Motor neuron (in vitro differentiated cells): ENCODE data around the gene C6orf136. TPM values are rescaled to one million over a fixed set of nuclear protein-coding genes. Genes with fewer than 3 reads are reported as not detected.
A peak's percentile ranks its signal among the peaks of the same experiment; 100 is the strongest.
"Not testable (repeated sequence)": the region's sequence is repeated elsewhere in the genome, so short reads cannot be mapped to it uniquely, and the experiment has no call there.

Source experiments
- ATAC-seq, 8 experiments: fragments of 200-7000 bp; cut with Tn5 transposase; replicated peaks in 6 of 8; 2 replicates each; pipeline ENCODE4 v1.8.0; 2021; ENCODE audit warnings: mild to moderate bottlenecking in 8 of 8, moderate library complexity in 8 of 8
- H3K27ac ChIP-seq, 2 donors: fragments of 250-450 bp; sonication (Bioruptor Pico); 2 replicates each; pipeline ENCODE4 v1.9.0; 2021; ENCODE audit warnings: antibody characterized with exemption in 2 of 2, mild to moderate bottlenecking in 2 of 2, moderate library complexity in 1 of 2
- H3K4me1 ChIP-seq, 2 donors: fragments of 250-450 bp; sonication (Bioruptor Pico); replicated peaks in 1 of 2; 2 replicates each; pipeline ENCODE4 v1.6.1; 2021; ENCODE audit warnings: antibody characterized with exemption in 2 of 2, mild to moderate bottlenecking in 2 of 2, moderate library complexity in 1 of 2
- H3K4me3 ChIP-seq, 5 donors: fragments of 250-450 bp; sonication (Bioruptor Pico); 2 replicates each; pipeline ENCODE4 v1.9.0; 2021; ENCODE audit warnings: antibody characterized with exemption in 5 of 5, mild to moderate bottlenecking in 5 of 5, moderate library complexity in 4 of 5
- whole genome bisulfite sequencing, 10 experiments: fragments of 450-650 bp; shearing (Covaris generic); methylation state at CpG; one replicate each; pipeline ENCODE4 v1.0.0; 2022; 5-methylcytosine and 5-hydroxymethylcytosine counted together
- in situ Hi-C, 9 experiments: fragments of 400-800 bp; cut with MboI; loops; one replicate each; pipeline ENCODE4 v1.15.0; 2021; ENCODE audit warnings: low sequenced_read_pairs in 9 of 9, low pct_unique_long_range_greater_than_20kb in 2 of 9; ENCODE audit not compliant: unreplicated experiment in 9 of 9
- total RNA-seq, 8 experiments: library from RNA; unstranded; fragments of 300-600 nt; gene quantifications; 2 replicates each; pipeline versions ENCODE4 v1.2.3 to v1.2.4, GENCODE V29; 2022

C6orf136 gene
- total RNA-seq, 8 experiments from 2014 or later = 6.6 to 16.4 (median 12.1) TPM

DNA sequence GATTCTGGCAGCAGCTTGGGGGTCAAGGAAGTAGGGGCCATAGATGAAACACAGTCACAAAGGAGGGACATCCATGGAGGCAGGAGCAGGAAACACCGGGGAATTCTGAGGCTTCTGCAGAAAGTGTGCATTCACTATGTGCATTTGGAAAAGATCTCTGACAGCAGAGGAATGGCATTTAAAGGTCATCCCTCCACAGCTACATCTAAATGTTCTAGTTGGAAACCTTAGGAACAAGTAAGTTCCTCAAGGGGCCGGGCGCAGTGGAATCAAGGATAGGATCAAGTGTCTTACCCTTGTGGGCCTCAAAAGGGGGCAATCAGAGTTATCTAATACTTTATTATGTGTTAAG lies 8.8 kb downstream of the C6orf136 start:
- ATAC-seq = peak in 2 of 8 experiments; percentile 21 to 37
- H3K4me1 ChIP-seq = no peaks in the 10 kb centered on the region
- WGBS, 10 experiments = 0 to 100% (median 83%) methylated on average over 1 to 2 of the region's 3 CpGs; no CpG with 5 or more reads in 3 of the 10 experiments
- in situ Hi-C loops = no loop called here
- no peak overlapping the region for H3K4me3 ChIP-seq
- no peak overlapping the region for H3K27ac ChIP-seq

DNA sequence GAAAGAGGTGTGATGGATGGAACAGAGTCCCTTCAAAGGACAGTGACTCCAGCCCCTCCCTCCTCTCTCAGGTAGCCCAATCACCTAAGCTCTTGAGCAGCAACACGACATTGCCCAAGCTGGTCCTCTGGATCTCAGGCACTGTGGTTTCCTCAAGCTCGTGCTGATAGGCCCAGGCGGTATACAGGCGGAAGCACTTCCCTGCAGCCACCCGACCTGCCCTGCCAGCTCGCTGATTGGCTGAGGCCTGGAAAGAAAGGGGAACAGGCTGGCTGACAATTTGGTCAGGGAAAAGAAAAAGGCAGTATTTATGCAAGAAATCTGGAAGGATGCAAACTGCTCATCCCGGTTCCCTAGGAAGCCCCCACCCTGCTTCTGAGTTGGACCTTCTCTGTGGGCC lies 9.6 kb downstream of the C6orf136 start:
- H3K27ac ChIP-seq = no peak overlapping the region
- H3K4me3 ChIP-seq = no peak overlapping the region
- in situ Hi-C loops = no loop called here
- no peaks in the 10 kb centered on the region for H3K4me1 ChIP-seq
- no peak for ATAC-seq
- 80 to 100% (median 90%) methylated on average over 1 to 2 of the region's 7 CpGs; no CpG with 5 or more reads in 5 of the 10 experiments for WGBS, 10 experiments

DNA sequence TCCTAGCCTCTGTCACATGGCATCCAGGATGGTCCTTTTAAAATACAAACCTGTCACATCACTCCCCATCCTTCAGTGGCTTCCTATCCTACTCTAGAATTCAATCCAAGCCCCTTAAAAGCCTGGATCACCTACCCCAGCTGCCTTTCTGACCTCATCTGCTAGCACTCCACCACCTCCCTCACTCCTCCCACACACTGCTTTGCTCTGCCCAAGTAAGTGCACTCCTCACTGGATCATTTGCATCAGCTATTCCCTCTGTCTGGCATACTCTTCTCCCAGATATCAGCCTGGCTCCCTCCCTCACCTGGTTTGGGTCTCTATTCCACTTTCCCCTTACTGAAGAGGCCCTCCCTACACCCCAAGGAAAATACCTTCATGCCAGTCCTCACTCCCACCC lies 10.5 kb downstream of the C6orf136 start:
- peak in 2 of 8 experiments; percentile 82 to 84 for ATAC-seq
- H3K4me3 ChIP-seq = no peak overlapping the region
- no peaks in the 10 kb centered on the region for H3K4me1 ChIP-seq
- no peak overlapping the region for H3K27ac ChIP-seq
- in situ Hi-C loops = no loop called here

DNA sequence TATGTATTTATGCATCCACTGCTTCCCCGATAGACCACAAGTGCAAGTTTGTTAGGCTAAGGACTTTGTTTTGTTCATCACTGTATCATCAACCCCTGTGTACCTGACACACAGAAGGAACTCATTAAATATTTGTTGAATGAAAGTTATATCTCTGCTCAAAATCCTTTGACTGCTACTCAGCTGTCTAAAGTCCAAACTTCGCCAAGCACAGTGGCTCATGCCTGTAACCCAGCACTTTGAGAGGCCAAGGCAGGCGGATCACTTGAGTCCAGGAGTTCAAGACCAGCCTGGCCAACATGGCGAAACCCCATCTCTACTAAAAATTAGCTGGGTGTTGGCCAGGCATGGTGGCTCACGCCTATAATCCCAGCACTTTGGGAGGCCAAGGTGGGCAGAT lies 11.0 kb downstream of the C6orf136 start:
- H3K4me1 ChIP-seq, in situ Hi-C loops, ATAC-seq, H3K27ac ChIP-seq, H3K4me3 ChIP-seq: not testable (repeated sequence)
- 0 to 100% (median 100%) methylated on average over 1 to 3 of the region's 5 CpGs; no CpG with 5 or more reads in 4 of the 10 experiments for WGBS, 10 experiments

DNA sequence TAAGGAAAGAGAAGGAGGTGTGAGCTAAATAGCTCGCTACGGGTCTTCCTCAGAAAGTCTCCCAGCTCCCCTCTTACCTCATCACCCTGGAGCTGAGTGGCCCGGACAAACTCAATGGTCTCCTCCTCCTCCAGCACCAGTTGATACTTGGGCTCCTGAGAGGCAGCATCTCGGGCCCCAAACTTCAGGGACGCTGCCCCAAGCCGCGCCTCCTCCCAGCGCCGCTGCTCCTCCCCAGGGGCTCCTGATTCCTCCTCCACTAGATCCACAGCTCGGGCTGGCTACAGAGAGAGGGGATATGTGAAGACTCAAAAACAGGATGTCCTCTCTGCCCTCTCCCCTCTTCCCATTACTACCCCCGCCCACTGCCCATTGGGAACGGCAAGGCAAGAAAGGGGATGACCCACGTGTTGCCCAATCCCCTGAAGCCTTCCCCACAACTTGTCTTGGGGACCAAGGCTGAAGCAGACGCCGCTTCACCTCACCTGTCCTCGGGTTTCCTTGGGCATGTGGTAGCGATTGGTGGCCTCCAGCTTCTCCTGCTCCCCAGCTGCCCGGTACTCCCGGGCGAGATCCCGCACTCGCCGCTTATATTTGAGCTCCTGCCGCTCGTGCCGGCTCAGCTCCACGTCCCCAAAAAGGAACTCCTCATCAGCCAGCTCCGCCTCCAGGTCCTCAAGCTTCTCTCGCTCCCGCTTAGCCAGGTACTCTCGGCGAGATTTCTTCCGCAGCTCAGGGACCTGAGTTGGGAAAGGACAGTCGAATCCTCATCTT lies 18.2 kb downstream of the C6orf136 start:
- Histone ChIP-seq H3K4me3 (no peak overlapping the region), H3K27ac (no peak overlapping the region), H3K4me1 (no peaks in the 10 kb centered on the region)
- in situ Hi-C loops = no loop called here
- ATAC-seq = no peak
- WGBS, 10 experiments = 40 to 100% (median 80%) methylated on average over 1 to 20 of the region's 34 CpGs; no CpG with 5 or more reads in 3 of the 10 experiments

DNA sequence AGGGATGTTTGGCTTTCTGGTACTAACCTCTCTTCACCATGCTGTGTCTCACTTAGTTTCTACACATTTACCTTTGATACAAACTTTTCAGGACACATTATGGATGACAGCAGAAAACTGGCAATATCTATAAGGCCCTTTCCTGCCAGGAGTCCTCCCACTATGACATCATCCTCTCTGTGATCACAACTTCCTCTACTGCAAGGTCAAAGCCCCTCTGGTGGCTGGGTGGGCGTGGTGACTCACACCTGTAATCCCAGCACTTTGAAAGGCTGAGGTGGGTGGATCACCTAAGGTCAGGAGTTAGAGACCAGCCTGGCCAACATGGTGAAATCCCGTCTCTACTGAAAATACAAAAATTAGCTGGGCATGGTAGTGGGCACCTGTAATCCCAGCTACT lies 19.4 kb downstream of the C6orf136 start:
- H3K4me1 ChIP-seq, in situ Hi-C loops, H3K4me3 ChIP-seq, H3K27ac ChIP-seq: not testable (repeated sequence)
- ATAC-seq = peak in 3 of 8 experiments; percentile 39 to 51 (median 46)
- 57 to 100% (median 100%) methylated on average over 1 of the region's 2 CpGs; no CpG with 5 or more reads in 7 of the 10 experiments for WGBS, 10 experiments

DNA sequence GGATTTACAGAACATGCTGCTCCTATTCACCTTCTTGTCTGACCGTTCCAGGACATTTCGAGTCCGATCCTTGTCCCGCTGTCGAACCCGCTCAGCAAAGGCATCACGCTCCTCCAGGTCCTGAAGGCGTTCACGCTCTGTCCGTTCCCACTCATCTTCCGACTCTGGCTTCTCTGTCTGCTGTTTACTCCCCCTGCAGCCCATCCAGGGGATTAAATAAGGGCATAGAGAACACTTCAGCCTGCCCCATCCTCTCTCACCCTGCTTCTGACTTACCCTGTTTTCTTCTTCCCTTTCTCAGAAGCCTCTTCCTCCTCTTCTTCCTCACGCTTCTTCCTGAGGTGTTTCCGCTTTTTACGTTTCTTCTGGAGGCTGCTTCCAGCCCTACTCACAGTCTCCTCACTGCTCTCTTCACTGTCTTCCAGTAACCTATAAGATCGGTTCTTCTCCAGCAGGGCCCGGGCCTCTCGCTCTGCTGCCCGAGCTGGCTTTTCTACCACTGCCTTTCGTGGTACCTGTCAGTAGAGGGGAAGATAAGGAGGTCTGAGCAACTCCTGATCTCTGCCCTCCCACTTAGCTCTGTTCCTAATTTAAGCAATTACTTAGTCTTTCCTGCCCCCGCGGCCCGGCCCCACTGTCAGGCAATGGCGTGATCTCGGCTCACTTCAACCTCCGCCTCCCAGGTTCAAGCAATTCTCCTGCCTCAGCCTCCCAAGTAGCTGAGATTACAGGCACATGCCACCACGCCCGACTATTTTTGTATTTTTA lies 24.0 kb downstream of the C6orf136 start:
- in situ Hi-C loops = no loop called here
- no peak for ATAC-seq
- Histone ChIP-seq H3K27ac (no peak overlapping the region), H3K4me3 (no peak overlapping the region), H3K4me1 (peaks cover 8% of the 10 kb centered on the region in 2 donors)
- 73 to 100% (median 86%) methylated on average over 2 to 20 of the region's 27 CpGs for WGBS, 10 experiments

DNA sequence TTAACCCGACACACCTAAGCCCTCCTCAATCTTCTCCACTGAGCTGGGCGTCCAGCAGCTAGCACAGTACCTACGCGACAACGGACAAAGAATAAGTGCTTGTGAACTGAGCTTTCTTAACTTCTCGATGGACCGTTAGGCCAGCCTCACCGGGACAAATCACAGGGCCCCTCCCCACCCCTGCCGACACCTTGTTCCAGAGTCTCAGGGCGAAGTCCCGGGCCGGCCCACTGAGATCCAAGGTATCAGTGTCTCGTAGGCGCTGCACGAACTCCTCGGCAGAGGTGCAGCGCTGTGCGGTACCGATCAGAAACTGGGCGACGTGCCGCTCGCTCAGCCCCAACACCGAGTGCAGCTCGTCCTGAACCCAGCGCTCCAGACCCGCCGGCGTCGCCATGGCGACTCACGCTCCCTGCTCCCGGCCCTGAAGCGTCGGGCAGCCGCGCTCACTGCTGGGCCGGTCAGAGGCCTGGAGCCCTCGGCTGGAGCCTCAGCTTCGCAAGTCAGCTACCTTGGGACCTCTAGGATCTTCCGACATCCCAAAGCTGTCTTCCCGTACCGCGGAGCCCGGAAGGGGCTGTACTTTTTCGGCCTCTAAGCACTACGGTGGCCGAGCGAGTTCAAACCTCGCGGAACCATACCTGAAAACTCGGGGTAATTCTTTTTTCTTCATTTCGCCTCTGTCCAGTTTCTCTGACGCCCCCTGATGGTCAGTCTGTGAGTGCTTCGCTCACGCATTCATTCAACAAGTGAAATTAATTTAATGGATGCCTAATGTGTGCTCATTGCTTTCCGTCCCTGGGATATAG lies 25.7 kb downstream of the C6orf136 start, which contains the start of gene DHX16:
Gene DHX16, minus strand, starts transcription at position 562 of the 809 bp plus-strand sequence. Its CDS starts 165 bp downstream, at position 397.
- in situ Hi-C loops = no loop called here
- peak; percentile 81 to 92 (median 88) for ATAC-seq
- Histone ChIP-seq H3K4me1 (peaks cover 8% of the 10 kb centered on the region in 2 donors), H3K27ac (peak within 1 kb of the TSS in 1 of 2 donors; percentile 37), H3K4me3 (peak within 1 kb of the TSS; percentile 62 to 88 (median 80))
- 0 to 3% (median 1%) methylated on average over 1 to 21 of the region's 57 CpGs; no CpG with 5 or more reads in 2 of the 10 experiments for WGBS, 10 experiments

DNA sequence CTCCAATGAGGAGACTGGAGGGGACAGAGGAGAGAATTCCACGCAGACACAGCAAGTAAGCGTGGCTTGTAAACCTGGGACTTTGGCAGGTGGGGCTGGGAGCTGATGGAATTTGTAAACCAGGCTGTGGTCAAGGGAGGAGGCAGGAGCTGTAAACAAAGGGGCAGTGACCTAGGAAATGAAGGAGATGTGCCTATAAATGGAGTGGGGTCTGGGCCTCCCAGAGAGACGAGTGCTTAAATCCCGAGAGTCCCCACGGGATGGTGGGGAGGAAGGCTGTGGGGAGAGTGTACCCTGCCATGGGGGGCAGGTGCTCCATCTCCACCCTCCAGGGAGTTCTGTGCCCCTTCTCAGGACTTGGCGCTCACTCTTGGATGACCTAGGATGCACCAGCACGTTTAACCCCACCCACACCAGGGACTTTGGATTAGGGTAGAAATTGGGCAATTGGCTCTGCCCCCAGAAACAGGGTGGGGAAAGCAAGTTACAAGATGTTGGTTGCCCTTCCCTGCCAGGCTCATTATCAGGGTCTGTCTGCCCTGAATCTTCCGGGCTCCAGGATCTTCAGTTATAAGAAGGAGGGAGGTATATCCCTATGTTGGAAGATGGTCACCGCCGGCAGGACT lies 29.8 kb downstream of the C6orf136 start:
- Histone ChIP-seq H3K4me3 (no peak overlapping the region), H3K27ac (no peak overlapping the region), H3K4me1 (peaks cover 17 to 19% of the 10 kb centered on the region in 2 donors)
- no peak for ATAC-seq
- in situ Hi-C loops = loop anchor here in 1 of 9 experiments (5.0 kb wide), 1 partner anchor 46 kb away; the partner anchor contains the start of gene TUBB
- 40 to 100% (median 80%) methylated on average over 1 to 4 of the region's 10 CpGs; no CpG with 5 or more reads in 4 of the 10 experiments for WGBS, 10 experiments

DNA sequence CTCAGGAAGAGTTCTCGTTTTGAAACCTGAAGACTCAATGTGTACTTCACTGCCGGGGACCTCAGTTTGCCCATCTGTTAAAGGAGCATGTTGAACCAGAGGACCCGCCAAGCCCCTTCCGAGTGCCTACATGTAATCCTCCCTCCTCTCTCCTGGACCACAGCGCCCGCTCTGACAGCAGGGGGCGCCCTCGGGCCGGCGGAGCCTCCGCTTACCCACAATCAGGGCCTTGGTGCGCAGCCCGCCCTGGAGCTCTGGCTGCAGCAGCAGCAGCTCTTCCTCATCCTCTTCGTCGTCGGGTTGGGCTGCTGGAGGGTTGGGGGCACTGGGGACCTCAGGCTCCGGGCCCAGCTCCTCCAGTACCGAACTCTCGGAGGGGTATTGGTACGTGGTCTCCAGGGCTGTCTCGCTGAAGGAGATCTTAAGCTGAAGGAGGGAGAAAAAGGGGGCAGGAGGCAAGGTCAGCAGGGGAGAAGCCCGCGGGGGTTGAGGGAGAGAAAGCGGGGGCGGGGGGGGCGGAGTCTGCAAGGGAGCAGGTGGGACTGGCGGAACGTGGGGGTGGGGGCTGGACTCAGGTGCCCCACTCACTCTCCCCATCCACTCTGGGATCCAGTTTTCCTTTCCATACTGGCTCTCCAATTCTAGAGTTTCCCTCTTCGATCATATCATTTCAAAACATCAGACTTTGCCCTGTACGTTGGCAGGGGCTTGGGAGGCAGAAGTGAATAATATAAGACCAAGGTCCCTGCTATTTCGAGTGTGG lies 32.2 kb downstream of the C6orf136 start:
- H3K4me1 ChIP-seq = peaks cover 35 to 37% of the 10 kb centered on the region in 2 donors
- H3K4me3 ChIP-seq = peak overlapping the region in 2 of 5 donors; percentile 1 to 5
- peak; percentile 45 to 90 (median 57) for ATAC-seq
- 10 to 67% (median 18%) methylated on average over 1 to 15 of the region's 31 CpGs; no CpG with 5 or more reads in 3 of the 10 experiments for WGBS, 10 experiments
- in situ Hi-C loops = loop anchor here in 1 of 9 experiments (5.0 kb wide), 1 partner anchor 43 kb away; the partner anchor contains the start of gene TUBB
- no peak overlapping the region for H3K27ac ChIP-seq

DNA sequence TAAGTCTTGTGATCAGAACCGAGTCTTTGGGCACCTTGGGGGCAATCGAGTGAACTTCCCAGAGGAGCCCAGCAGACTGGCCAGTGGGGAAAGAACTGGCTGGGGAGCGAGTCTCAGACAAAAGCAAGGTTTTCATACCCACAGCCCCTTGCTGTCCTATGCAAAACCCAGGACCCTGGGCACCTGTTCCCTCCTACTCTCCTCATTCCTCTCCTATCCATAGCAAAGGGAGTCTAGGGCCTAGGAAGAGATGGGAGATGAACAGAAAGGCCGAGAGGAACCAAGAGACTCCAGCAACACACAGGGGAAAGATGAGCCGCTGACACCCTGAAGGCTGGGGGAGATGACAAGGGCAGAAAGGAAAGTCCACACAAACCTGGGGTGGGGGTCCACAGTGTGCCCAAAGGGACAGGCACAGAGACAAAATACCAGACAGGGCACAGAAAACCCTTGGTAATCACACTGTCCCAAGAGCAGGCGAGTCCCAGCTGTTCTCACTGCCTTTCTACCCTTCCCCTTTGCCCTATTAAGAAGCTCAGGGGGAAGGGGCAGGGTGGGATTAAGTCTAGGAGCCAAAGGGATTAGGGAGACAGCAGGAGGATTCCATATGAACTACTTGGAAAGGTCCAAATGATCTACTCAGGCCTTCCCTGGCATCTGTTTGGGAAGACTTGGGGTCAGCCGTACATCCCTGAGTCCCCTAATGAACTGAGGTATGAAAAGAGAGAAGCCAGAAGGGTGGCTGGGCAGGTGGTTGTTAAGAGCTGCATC lies 33.0 kb downstream of the C6orf136 start:
- ATAC-seq = no peak
- Histone ChIP-seq H3K4me3 (no peak overlapping the region), H3K27ac (peak overlapping the region in 1 of 2 donors; percentile 12), H3K4me1 (peaks cover 43 to 46% of the 10 kb centered on the region in 2 donors)
- 29 to 100% (median 77%) methylated on average over 1 to 4 of the region's 7 CpGs; no CpG with 5 or more reads in 2 of the 10 experiments for WGBS, 10 experiments
- in situ Hi-C loops = loop anchor here in 1 of 9 experiments (5.0 kb wide), 1 partner anchor 42 kb away; the partner anchor contains the start of gene TUBB
